GM23338 (cell line): ENCODE results near the gene RYR3. TPM values are rescaled to one million over a fixed set of nuclear protein-coding genes. Genes with fewer than 3 reads are reported as not detected.

ENCODE experiments used
- ATAC-seq: fragments of 200-7000 bp; cut with Tn5 transposase; 3 replicates; pipeline ENCODE4 v1.9.1; 2020
- DNase-seq: peaks from one replicate; pipeline ENCODE4 v3.0.0-alpha.2; 2015; ENCODE audit warnings: low spot score
- H2AFZ ChIP-seq: fragments of 200-600 bp; sonication (generic); 2 replicates; pipeline ENCODE4 v1.8.0; 2016; ENCODE audit warnings: antibody characterized with exemption, mild to moderate bottlenecking, moderate library complexity
- H3F3A ChIP-seq: fragments of 200-600 bp; sonication (generic); replicated peaks from 2 replicates; pipeline ENCODE4 v1.8.0; 2017; ENCODE audit warnings: antibody characterized with exemption, mixed run types, low read depth
- H3K27ac ChIP-seq: fragments of 200-600 bp; sonication (generic); 2 replicates; pipeline ENCODE4 v1.6.1; 2016; ENCODE audit warnings: low read depth
- H3K27me3 ChIP-seq: fragments of 200-600 bp; sonication (generic); 2 replicates; pipeline ENCODE4 v1.8.0; 2016; ENCODE audit warnings: mild to moderate bottlenecking, mixed run types, moderate library complexity; ENCODE audit not compliant: insufficient read depth
- H3K36me3 ChIP-seq: fragments of 200-600 bp; sonication (generic); 2 replicates; pipeline ENCODE4 v1.8.0; 2016; ENCODE audit warnings: mild to moderate bottlenecking; ENCODE audit not compliant: insufficient read depth
- H3K4me1 ChIP-seq: fragments of 200-600 bp; sonication (generic); 2 replicates; pipeline ENCODE4 v1.8.0; 2016; ENCODE audit warnings: mild to moderate bottlenecking, moderate library complexity; ENCODE audit not compliant: insufficient read depth
- H3K4me2 ChIP-seq: fragments of 200-600 bp; sonication (generic); 2 replicates; pipeline ENCODE4 v1.7.1; 2017; ENCODE audit warnings: mixed run types
- H3K4me3 ChIP-seq: fragments of 200-600 bp; sonication (generic); 2 replicates; pipeline ENCODE4 v1.6.1; 2016; ENCODE audit warnings: mixed run types
- H3K79me2 ChIP-seq: fragments of 200-600 bp; sonication (generic); replicated peaks from 2 replicates; pipeline ENCODE4 v1.8.0; 2017; ENCODE audit warnings: mild to moderate bottlenecking; ENCODE audit not compliant: insufficient read depth
- H3K9me2 ChIP-seq: fragments of 200-600 bp; sonication (generic); 2 replicates; pipeline ENCODE4 v1.8.0; 2017; ENCODE audit not compliant: insufficient read depth
- H4K20me1 ChIP-seq: fragments of 200-600 bp; sonication (generic); replicated peaks from 2 replicates; pipeline ENCODE4 v1.8.0; 2017; ENCODE audit warnings: mild to moderate bottlenecking; ENCODE audit not compliant: insufficient read depth
- H3K27ac Mint-ChIP-seq: 2 replicates; pipeline ENCODE4 v1.8.0; 2020; ENCODE audit warnings: inconsistent platforms, mild to moderate bottlenecking, moderate library complexity, mixed read lengths
- H3K27me3 Mint-ChIP-seq: 3 replicates; pipeline ENCODE4 v1.8.0; 2022; ENCODE audit warnings: low read depth, mild to moderate bottlenecking, moderate library complexity, mixed read lengths, inconsistent platforms; ENCODE audit not compliant: insufficient read depth, poor library complexity
- H3K36me3 Mint-ChIP-seq: 3 replicates; pipeline ENCODE4 v1.8.0; 2021; ENCODE audit warnings: low read depth, mild to moderate bottlenecking, inconsistent platforms, moderate library complexity, mixed read lengths
- H3K4me1 Mint-ChIP-seq: 3 replicates; pipeline ENCODE4 v1.8.0; 2020; ENCODE audit warnings: mild to moderate bottlenecking, inconsistent platforms, mixed read lengths
- H3K4me3 Mint-ChIP-seq: 3 replicates; pipeline ENCODE4 v1.8.0; 2021; ENCODE audit warnings: moderate library complexity, mild to moderate bottlenecking, inconsistent platforms, mixed read lengths
- H3K9me3 Mint-ChIP-seq: 3 replicates; pipeline ENCODE4 v1.8.0; 2020; ENCODE audit warnings: moderate library complexity, mild to moderate bottlenecking, inconsistent platforms, mixed read lengths
- CTCF ChIP-seq, 2 experiments: fragments of 200-600 bp in 1 of 2; sonication (generic) in 1 of 2; conservative IDR thresholded peaks; 2 replicates each; pipeline versions ENCODE4 v1.5.1 to v1.6.1; 2016 to 2017; ENCODE audit warnings: antibody characterized with exemption in 2 of 2, low read depth in 2 of 2, mild to moderate bottlenecking in 2 of 2, moderate library complexity in 1 of 2
- EZH2 ChIP-seq: fragments of 200-600 bp; sonication (generic); IDR thresholded peaks from one replicate; pipeline ENCODE4 v1.8.0; 2017; ENCODE audit warnings: antibody characterized with exemption, mild to moderate bottlenecking, low read depth; ENCODE audit not compliant: unreplicated experiment
- EZH2phosphoT487 ChIP-seq: fragments of 200-600 bp; sonication (generic); IDR thresholded peaks from one replicate; pipeline ENCODE4 v1.8.1; 2018; ENCODE audit warnings: antibody characterized with exemption; ENCODE audit not compliant: unreplicated experiment
- JUNB ChIP-seq: IDR thresholded peaks from one replicate; pipeline ENCODE4 v1.6.1; 2016; ENCODE audit warnings: antibody characterized with exemption; ENCODE audit not compliant: unreplicated experiment
- POLR2AphosphoS5 ChIP-seq: IDR thresholded peaks from 2 replicates; pipeline ENCODE4 v1.6.1; 2016; ENCODE audit warnings: antibody characterized with exemption, low read depth
- REST ChIP-seq: IDR thresholded peaks from one replicate; pipeline ENCODE4 v1.6.1; 2018; ENCODE audit warnings: antibody characterized with exemption; ENCODE audit not compliant: unreplicated experiment
- ZNF114 ChIP-seq: fragments of 250-450 bp; sonication (Bioruptor Pico); IDR thresholded peaks from 2 replicates; pipeline ENCODE4 v1.5.0; 2020; ENCODE audit warnings: mild to moderate bottlenecking, moderate library complexity
- ZNF331 ChIP-seq: fragments of 250-450 bp; sonication (Bioruptor Pico); IDR thresholded peaks from 2 replicates; pipeline ENCODE4 v1.5.0; 2020; ENCODE audit warnings: low read depth, mild to moderate bottlenecking, moderate library complexity
- polyA plus RNA-seq: library from polyadenylated mRNA; unstranded; fragments of >200 nt; fragmentation: Nextera tagmentation; extraction: Ambion mirVana; gene quantifications from 2 replicates; pipeline ENCODE4 v1.2.1, GENCODE V29; 2016
- total RNA-seq: library from RNA; depleted of rRNA; stranded (reverse); fragments of >200 nt; shearing (Covaris generic); gene quantifications from 2 replicates; pipeline ENCODE4 v1.2.3, GENCODE V29; 2014
- TF ChIP-seq, protein P1 (sequence below): fragments of 250-450 bp; sonication (Bioruptor Pico); IDR thresholded peaks from 2 replicates; pipeline ENCODE4 v1.5.0; 2020; ENCODE audit warnings: mild to moderate bottlenecking, moderate library complexity

Gene RYR3
- total and polyA plus RNA-seq, 2 experiments from 2014 or later: 1.1 to 1.2 TPM

GRCh38 chr15:33852094-33852493, 541.3 kb downstream of the RYR3 start (continued):
- TF ChIP-seq JUNB (no peak), EZH2 (no peak), REST (no peak), POLR2AphosphoS5 (no peak), ZNF331 (no peak), CTCF (conservative IDR thresholded peaks at IDR 0.05; ENCODE audit: low read depth in 2 of 2) (no peak), ZNF114 (CRISPR knock-in tag) (no peak)

DNA sequence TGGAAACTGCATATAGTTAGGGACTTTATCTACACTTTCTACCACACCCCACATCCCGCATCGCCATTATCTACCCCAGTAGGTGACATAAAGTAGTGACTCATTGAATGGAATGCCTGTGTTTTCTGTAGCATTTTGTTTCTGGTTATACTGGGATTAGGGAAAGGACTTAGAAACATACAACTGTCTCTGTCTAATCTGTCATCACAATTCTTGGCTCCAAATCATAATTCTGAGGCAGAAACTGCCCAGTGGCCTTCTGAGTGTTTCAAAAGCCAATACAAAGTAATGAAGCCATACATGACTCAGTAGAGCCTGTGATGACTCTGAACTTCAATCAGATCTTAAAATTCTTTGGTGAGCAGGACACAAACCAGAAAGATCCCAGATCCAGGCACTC, 541.8 kb downstream of the RYR3 start:
- H3K4me3 ChIP-seq: no peak overlapping the region
- H3K27me3 ChIP-seq: no peaks in the 10 kb centered on the region
- peaks cover 4% of the 10 kb centered on the region; the same call in 1 of the 2 replicates for H3K9me2 ChIP-seq
- no peak for ATAC-seq
- no peaks in the 10 kb centered on the region for H3K79me2 ChIP-seq
- Mint-ChIP-seq H3K9me3 (no peaks in the 10 kb centered on the region), H3K4me1 (peaks cover 13% of the 10 kb centered on the region), H3K36me3 (no peaks in the 10 kb centered on the region), H3K4me3 (no peak overlapping the region), H3K27ac (no peak overlapping the region), H3K27me3 (no peaks in the 10 kb centered on the region)
- no peaks in the 10 kb centered on the region for H3F3A ChIP-seq
- H4K20me1 ChIP-seq: no peaks in the 10 kb centered on the region
- no peak overlapping the region for H2AFZ ChIP-seq
- H3K27ac ChIP-seq: no peak overlapping the region
- no peak for TF ChIP-seq JUNB
- TF ChIP-seq EZH2: no peak
- H3K4me1 ChIP-seq: peaks cover 2% of the 10 kb centered on the region; the same call in 1 of the 2 replicates
- H3K36me3 ChIP-seq: no peaks in the 10 kb centered on the region
- H3K4me2 ChIP-seq: no peak overlapping the region
- no peak for DNase-seq

- no peak overlapping the region for H3K4me3 Mint-ChIP-seq
- H3K27me3 Mint-ChIP-seq: peaks cover 6% of the 10 kb centered on the region
- H3K4me1 ChIP-seq: peaks cover 11% of the 10 kb centered on the region; the same call in 1 of the 2 replicates
- DNase-seq: no peak
- H3K9me2 ChIP-seq: 0 out of 2 replicates have a peak, but pooled peaks cover 9% of the 10 kb centered on the region
- no peaks in the 10 kb centered on the region for H3K9me3 Mint-ChIP-seq
- no peak overlapping the region for H3K27ac Mint-ChIP-seq
- no peaks in the 10 kb centered on the region for H3K36me3 Mint-ChIP-seq
- H4K20me1 ChIP-seq: no peaks in the 10 kb centered on the region
- H3K4me1 Mint-ChIP-seq: peaks cover 15% of the 10 kb centered on the region
- no peak overlapping the region for H3K4me3 ChIP-seq
- H3K27me3 ChIP-seq: no peaks in the 10 kb centered on the region
- H3F3A ChIP-seq: no peaks in the 10 kb centered on the region
- no peak overlapping the region for H3K27ac ChIP-seq
- H2AFZ ChIP-seq: no peak overlapping the region
- ATAC-seq: no peak
- H3K4me2 ChIP-seq: no peak overlapping the region
- no peaks in the 10 kb centered on the region for H3K79me2 ChIP-seq
- no peaks in the 10 kb centered on the region for H3K36me3 ChIP-seq
- no peak for TF ChIP-seq EZH2phosphoT487
- no peak for TF ChIP-seq ZNF114 (CRISPR knock-in tag)
- no peak for TF ChIP-seq ZNF331
- TF ChIP-seq, protein P1, sequence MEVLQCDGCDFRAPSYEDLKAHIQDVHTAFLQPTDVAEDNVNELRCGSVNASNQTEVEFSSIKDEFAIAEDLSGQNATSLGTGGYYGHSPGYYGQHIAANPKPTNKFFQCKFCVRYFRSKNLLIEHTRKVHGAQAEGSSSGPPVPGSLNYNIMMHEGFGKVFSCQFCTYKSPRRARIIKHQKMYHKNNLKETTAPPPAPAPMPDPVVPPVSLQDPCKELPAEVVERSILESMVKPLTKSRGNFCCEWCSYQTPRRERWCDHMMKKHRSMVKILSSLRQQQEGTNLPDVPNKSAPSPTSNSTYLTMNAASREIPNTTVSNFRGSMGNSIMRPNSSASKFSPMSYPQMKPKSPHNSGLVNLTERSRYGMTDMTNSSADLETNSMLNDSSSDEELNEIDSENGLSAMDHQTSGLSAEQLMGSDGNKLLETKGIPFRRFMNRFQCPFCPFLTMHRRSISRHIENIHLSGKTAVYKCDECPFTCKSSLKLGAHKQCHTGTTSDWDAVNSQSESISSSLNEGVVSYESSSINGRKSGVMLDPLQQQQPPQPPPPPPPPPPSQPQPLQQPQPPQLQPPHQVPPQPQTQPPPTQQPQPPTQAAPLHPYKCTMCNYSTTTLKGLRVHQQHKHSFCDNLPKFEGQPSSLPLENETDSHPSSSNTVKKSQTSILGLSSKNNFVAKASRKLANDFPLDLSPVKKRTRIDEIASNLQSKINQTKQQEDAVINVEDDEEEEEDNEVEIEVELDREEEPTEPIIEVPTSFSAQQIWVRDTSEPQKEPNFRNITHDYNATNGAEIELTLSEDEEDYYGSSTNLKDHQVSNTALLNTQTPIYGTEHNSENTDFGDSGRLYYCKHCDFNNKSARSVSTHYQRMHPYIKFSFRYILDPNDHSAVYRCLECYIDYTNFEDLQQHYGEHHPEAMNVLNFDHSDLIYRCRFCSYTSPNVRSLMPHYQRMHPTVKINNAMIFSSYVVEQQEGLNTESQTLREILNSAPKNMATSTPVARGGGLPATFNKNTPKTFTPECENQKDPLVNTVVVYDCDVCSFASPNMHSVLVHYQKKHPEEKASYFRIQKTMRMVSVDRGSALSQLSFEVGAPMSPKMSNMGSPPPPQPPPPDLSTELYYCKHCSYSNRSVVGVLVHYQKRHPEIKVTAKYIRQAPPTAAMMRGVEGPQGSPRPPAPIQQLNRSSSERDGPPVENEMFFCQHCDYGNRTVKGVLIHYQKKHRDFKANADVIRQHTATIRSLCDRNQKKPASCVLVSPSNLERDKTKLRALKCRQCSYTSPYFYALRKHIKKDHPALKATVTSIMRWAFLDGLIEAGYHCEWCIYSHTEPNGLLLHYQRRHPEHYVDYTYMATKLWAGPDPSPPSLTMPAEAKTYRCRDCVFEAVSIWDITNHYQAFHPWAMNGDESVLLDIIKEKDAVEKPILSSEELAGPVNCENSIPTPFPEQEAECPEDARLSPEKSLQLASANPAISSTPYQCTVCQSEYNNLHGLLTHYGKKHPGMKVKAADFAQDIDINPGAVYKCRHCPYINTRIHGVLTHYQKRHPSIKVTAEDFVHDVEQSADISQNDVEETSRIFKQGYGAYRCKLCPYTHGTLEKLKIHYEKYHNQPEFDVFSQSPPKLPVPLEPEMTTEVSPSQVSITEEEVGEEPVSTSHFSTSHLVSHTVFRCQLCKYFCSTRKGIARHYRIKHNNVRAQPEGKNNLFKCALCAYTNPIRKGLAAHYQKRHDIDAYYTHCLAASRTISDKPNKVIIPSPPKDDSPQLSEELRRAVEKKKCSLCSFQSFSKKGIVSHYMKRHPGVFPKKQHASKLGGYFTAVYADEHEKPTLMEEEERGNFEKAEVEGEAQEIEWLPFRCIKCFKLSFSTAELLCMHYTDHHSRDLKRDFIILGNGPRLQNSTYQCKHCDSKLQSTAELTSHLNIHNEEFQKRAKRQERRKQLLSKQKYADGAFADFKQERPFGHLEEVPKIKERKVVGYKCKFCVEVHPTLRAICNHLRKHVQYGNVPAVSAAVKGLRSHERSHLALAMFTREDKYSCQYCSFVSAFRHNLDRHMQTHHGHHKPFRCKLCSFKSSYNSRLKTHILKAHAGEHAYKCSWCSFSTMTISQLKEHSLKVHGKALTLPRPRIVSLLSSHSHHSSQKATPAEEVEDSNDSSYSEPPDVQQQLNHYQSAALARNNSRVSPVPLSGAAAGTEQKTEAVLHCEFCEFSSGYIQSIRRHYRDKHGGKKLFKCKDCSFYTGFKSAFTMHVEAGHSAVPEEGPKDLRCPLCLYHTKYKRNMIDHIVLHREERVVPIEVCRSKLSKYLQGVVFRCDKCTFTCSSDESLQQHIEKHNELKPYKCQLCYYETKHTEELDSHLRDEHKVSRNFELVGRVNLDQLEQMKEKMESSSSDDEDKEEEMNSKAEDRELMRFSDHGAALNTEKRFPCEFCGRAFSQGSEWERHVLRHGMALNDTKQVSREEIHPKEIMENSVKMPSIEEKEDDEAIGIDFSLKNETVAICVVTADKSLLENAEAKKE: no peak
Measured at GRCh38 chr15:33857726-33858125, 547.0 kb downstream of the RYR3 start.
